NCI-H345 (cell line): ENCODE data around the gene RBMS1.

Experiments
- DNase-seq: peaks from one replicate; lab custom pipeline; 2025; lab: John Stamatoyannopoulos, UW

Gene RBMS1

GRCh38 chr2:160360089-160360757 is 133.4 kb downstream of the RBMS1 start:
- DNase-seq = no peak

- DNase-seq = no peak
Observed at GRCh38 chr2:160358046-160358445, 135.6 kb downstream of the RBMS1 start.

- DNase-seq = no peak
Observed at GRCh38 chr2:160356485-160356884, 137.1 kb downstream of the RBMS1 start.

GRCh38 chr2:160355080-160355479 is 138.5 kb downstream of the RBMS1 start:
- DNase-seq = no peak

GRCh38 chr2:160354677-160355076 is 138.9 kb downstream of the RBMS1 start:
- DNase-seq = no peak

GRCh38 chr2:160353813-160354212 is 139.8 kb downstream of the RBMS1 start:
- no peak for DNase-seq

GRCh38 chr2:160353166-160353565 is 140.4 kb downstream of the RBMS1 start:
- no peak for DNase-seq

GRCh38 chr2:160352500-160352899 is 141.1 kb downstream of the RBMS1 start:
- no peak for DNase-seq

- no peak for DNase-seq
Observed at GRCh38 chr2:160351956-160352355, 141.7 kb downstream of the RBMS1 start.

GRCh38 chr2:160349306-160349705 is 144.3 kb downstream of the RBMS1 start:
- no peak for DNase-seq

- DNase-seq = no peak
Observed at GRCh38 chr2:160347269-160347863, 146.2 kb downstream of the RBMS1 start.

GRCh38 chr2:160345071-160345764 is 148.4 kb downstream of the RBMS1 start:
- DNase-seq = no peak

- DNase-seq = no peak
Observed at GRCh38 chr2:160343404-160343803, 150.2 kb downstream of the RBMS1 start.

- DNase-seq = no peak
Observed at GRCh38 chr2:160339726-160340125, 153.9 kb downstream of the RBMS1 start.

- no peak for DNase-seq
Observed at GRCh38 chr2:160338901-160339685, 154.5 kb downstream of the RBMS1 start.

GRCh38 chr2:160337728-160338127 is 155.9 kb downstream of the RBMS1 start:
- DNase-seq = no peak

GRCh38 chr2:160336635-160337034 is 157.0 kb downstream of the RBMS1 start:
- DNase-seq = peak; percentile 4

- no peak for DNase-seq
Observed at GRCh38 chr2:160336105-160336504, 157.5 kb downstream of the RBMS1 start.

- DNase-seq = no peak
Observed at GRCh38 chr2:160335441-160335840, 158.2 kb downstream of the RBMS1 start.

- no peak for DNase-seq
Observed at GRCh38 chr2:160334028-160334741, 159.4 kb downstream of the RBMS1 start.

- DNase-seq = no peak
Observed at GRCh38 chr2:160333324-160334027, 160.1 kb downstream of the RBMS1 start.
